GM12872 (cell line): Measurements from ENCODE around the gene SLC22A12.

Experiments
- CTCF ChIP-seq: IDR thresholded peaks from 3 replicates; pipeline ENCODE4 v1.5.1; 2011; ENCODE audit warnings: low read depth, mild to moderate bottlenecking, low read length, moderate library complexity; ENCODE audit not compliant: insufficient read depth

SLC22A12 gene

DNA sequence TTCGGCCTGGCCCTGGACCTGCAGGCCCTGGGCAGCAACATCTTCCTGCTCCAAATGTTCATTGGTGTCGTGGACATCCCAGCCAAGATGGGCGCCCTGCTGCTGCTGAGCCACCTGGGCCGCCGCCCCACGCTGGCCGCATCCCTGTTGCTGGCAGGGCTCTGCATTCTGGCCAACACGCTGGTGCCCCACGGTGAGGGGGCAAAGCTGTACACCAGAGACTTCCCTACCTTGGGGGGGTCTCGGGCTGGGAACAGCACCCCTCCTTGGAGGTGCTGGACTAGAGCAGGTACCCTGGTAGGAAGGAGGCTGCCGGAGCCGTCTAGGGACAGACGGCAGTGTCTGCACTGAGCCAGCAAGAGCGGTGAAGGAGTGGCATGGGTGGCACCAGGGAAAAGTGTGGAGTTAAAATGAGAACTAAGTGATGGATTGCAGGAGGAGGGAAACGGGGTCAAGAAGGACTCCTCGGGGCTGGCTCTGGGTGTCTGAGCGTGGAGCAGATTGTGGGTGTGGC, 8.7 kb downstream of the SLC22A12 start:
- no peak for TF ChIP-seq CTCF

- no peak for TF ChIP-seq CTCF
Observed at GRCh38 chr11:64600281-64600992, 9.4 kb downstream of the SLC22A12 start.

GRCh38 chr11:64601605-64602465, 10.8 kb downstream of the SLC22A12 start:
- TF ChIP-seq CTCF: no peak

DNA sequence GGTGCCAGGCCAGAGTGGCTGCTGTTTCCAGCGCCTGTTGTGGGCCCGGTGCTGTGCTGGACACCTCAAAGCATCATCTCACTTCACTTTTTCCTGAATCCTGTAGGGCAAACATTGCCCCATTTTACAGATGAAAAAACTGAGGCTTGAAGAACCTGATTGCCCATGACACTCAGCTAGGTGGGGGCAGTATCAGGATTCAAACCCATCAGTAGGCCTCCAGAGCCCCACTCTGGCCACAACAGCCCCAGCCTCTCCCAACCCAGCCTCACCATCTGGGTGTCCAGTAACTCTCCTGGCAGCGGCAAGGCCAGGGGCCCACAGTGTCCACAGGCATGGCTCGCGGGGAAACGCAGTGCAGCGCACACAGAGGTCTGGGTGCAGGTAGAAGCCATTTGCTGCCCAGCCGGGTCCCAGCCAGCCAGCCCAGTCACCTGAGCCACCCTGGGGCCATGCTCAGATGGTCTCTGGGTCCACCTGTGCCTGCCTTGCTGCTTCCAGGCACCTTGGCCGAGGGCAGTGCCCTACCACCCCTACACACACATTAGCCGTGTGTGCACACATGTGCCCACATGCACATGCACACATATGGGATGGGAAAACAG, 11.5 kb downstream of the SLC22A12 start:
- TF ChIP-seq CTCF: no peak

DNA sequence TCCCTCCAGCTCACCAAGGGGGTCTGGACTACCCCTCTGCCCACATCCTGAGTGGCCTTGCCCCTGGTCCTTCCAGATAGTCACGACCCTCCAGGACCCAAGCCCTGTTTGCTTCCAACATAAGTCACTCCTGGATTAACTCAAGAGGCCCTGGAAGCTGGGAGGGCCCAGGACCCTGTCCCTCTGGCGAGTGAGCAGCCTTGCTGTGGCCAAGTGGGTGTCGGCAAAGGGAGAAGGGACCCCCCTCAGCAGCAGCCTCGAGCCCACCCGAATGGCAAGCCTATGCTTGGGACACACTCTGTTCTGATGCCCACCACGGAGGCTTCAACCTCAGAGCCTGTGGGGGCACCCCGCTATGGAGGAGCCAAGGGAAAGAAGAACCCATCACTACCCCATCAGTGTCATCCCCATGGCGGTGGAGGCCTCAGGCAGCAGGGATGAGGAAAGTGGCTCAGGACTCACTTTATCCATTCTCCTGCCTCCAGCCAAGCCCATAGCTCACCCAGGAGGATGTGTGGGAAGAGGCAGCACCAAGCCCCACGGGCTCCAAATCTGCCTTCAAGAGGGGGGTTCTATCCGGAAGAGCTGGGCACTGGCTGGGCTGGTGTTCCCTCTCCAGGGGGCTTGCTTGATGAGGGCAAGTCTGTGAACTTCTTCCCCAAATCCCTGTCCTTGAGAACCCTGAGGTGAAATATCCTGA, 12.5 kb downstream of the SLC22A12 start:
- TF ChIP-seq CTCF: no peak

- TF ChIP-seq CTCF: no peak
Observed at GRCh38 chr11:64604458-64605243, 13.6 kb downstream of the SLC22A12 start.
